Spleen (tissue), 11 donors: Measurements from ENCODE around the gene PMM2. TPM values are rescaled to one million over a fixed set of nuclear protein-coding genes. Genes with fewer than 3 reads are reported as not detected.

Experiments
- DNase-seq: peaks from one replicate; pipeline ENCODE4 v3.0.0-alpha.2; 2020
- H3K27ac ChIP-seq, 8 donors: fragments of 200-600 bp; sonication (generic) in 7 of 8; 1 replicate in 4 of 8; 2 replicates in 4 of 8; pipeline versions ENCODE4 v1.5.0 to v1.8.0; 2016 to 2021; ENCODE audit warnings: inconsistent platforms in 4 of 8, mild to moderate bottlenecking in 4 of 8, moderate library complexity in 1 of 8
- H3K27me3 ChIP-seq, 7 donors: fragments of 200-600 bp; sonication (generic) in 6 of 7; replicated peaks in 1 of 7; 1 replicate in 4 of 7; 2 replicates in 3 of 7; pipeline versions ENCODE4 v1.5.0 to v1.8.0; 2016 to 2021; ENCODE audit warnings: inconsistent platforms in 3 of 7, mild to moderate bottlenecking in 1 of 7
- H3K36me3 ChIP-seq, 6 donors: fragments of 200-600 bp; sonication (generic) in 5 of 6; 1 replicate in 4 of 6; 2 replicates in 2 of 6; pipeline versions ENCODE4 v1.5.0 to v1.8.0; 2016 to 2021; ENCODE audit warnings: inconsistent platforms in 2 of 6
- H3K4me1 ChIP-seq, 6 donors: fragments of 200-600 bp; sonication (generic) in 5 of 6; 1 replicate in 3 of 6; 2 replicates in 3 of 6; pipeline versions ENCODE4 v1.5.0 to v1.8.0; 2016 to 2021; ENCODE audit warnings: inconsistent platforms in 3 of 6
- H3K4me3 ChIP-seq, 8 donors: fragments of 200-600 bp; sonication (generic) in 7 of 8; 1 replicate in 4 of 8; 2 replicates in 4 of 8; pipeline versions ENCODE4 v1.5.0 to v1.8.0; 2016 to 2021; ENCODE audit warnings: inconsistent platforms in 4 of 8, mild to moderate bottlenecking in 4 of 8, moderate library complexity in 2 of 8
- H3K9me3 ChIP-seq, 8 donors: fragments of 200-600 bp; sonication (generic) in 7 of 8; 1 replicate in 4 of 8; 2 replicates in 4 of 8; pipeline versions ENCODE4 v1.5.0 to v1.8.0; 2016 to 2021; ENCODE audit warnings: inconsistent platforms in 4 of 8
- POLR2A ChIP-seq, 3 donors: fragments of 450-650 bp; IDR thresholded peaks; one replicate each; pipeline ENCODE4 v1.5.1; 2017; ENCODE audit warnings: antibody characterized with exemption in 3 of 3, mild to moderate bottlenecking in 1 of 3
- POLR2AphosphoS5 ChIP-seq, 3 donors: sonication (generic); formaldehyde crosslinking; IDR thresholded peaks; one replicate each; pipeline ENCODE4 v1.5.1; 2017; ENCODE audit warnings: antibody characterized with exemption in 3 of 3
- WGBS, 5 donors: extraction: QIAGEN DNeasy Blood & Tissue Kit in 3 of 5; methylation state at CpG; one replicate each; pipeline versions ENCODE4 v1.1.5 to v1.1.7; 2013 to 2018; 5-methylcytosine and 5-hydroxymethylcytosine counted together
- intact Hi-C: fragments of 100-400 bp; cut with DNase I; formaldehyde crosslinking; loops from one replicate; pipeline ENCODE4 v1.15.0; 2023; ENCODE audit warnings: low total_unique reads
- polyA plus RNA-seq, 3 donors: library from polyadenylated mRNA; stranded (reverse); fragments of 200-250 nt; gene quantifications; one replicate each; pipeline ENCODE4 v1.2.1, GENCODE V29; 2013
- total RNA-seq, 7 donors: library from RNA; depleted of rRNA in 3 of 7; stranded (reverse); fragments of >200 nt in 3 of 7; fragmentation: NEBNext Ultra II Directional in 4 of 7; extraction: Animal tissue kit (Norgen Biotek cat#: 25700) in 4 of 7; gene quantifications; one replicate each; pipeline versions ENCODE4 v1.1.0 to v1.2.1, GENCODE V29; 2016 to 2021
- TF ChIP-seq, protein P1 (sequence below), 11 experiments: fragments of 200-600 bp in 7 of 11; fragments of 450-650 bp in 4 of 11; sonication (generic) in 4 of 11; IDR thresholded peaks in 8 of 11; conservative IDR thresholded peaks in 3 of 11; 1 replicate in 7 of 11; 2 replicates in 4 of 11; pipeline versions ENCODE4 v1.4.0 to v1.8.0; 2016 to 2021; ENCODE audit warnings: antibody characterized with exemption in 11 of 11, inconsistent platforms in 4 of 11, mild to moderate bottlenecking in 1 of 11
- donor health status: healthy with polysubstance abuse.
- donor health status: DM: no; HTN: no; CAD: no; lungs with moderate emphysema.
- donor health status: DM: no; HTN: no; CAD: no.
- donor health status: Bipolar disorder and iron deficiency.
- donor health status: healthy.
- donor health status: DM: no; HTN: no; CAD: no.
- donor health status: DM: yes; HTN: yes; CAD: no.

Gene PMM2
- total and polyA plus RNA-seq, 10 donors, result 13.0 to 38.8 (median 30.8) TPM

DNA sequence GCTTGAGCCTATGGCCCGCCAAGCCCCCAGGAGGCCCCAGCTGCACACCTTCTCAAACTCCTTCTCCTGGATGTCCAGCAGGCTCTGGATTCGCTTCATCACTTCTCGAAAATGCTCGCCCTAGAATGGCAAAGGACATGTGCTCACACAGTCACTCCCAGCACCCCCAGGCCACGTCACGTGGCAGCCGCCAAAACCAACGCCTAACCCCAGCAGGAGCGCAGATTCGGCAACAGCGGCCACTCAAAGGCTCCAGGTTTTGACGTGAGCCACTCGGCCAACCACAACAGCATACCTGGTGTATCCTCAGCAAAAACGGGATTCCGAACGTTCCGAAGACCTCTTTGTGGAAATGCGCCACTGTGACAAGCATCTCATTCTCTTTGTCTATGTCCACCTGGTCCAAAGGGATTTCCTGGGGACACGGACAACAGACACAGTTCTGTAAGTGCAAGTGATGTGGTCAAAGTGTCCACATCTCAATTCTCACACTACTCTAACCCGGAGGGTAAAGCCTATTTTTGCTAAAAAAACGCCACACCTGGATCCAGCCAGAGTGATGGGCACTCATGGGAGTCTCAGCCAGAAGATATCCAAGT lies 97.2 kb downstream of the PMM2 start:
- peak; percentile 58 for DNase-seq
- peaks cover 10 to 100% (median 90%) of the 10 kb centered on the region in 6 donors for H3K36me3 ChIP-seq
- no peaks in the 10 kb centered on the region for H3K27me3 ChIP-seq
- TF ChIP-seq POLR2AphosphoS5 (IDR thresholded peaks at IDR 0.05), result peak; percentile 11 to 62 (median 33)
- TF ChIP-seq POLR2A (IDR thresholded peaks at IDR 0.05), result no peak
- H3K4me1 ChIP-seq, result peaks cover 5 to 39% (median 14%) of the 10 kb centered on the region in 6 donors
- no peak overlapping the region for H3K27ac ChIP-seq
- no peaks in the 10 kb centered on the region for H3K9me3 ChIP-seq
- H3K4me3 ChIP-seq, result no peak overlapping the region
- intact Hi-C loops, result loop anchor here (10.0 kb wide), 1 partner anchor 230 kb away; no protein-coding TSS in a partner anchor
- WGBS, 5 donors, result 93 to 98% (median 97%) methylated on average over 21 of the region's 21 CpGs

DNA sequence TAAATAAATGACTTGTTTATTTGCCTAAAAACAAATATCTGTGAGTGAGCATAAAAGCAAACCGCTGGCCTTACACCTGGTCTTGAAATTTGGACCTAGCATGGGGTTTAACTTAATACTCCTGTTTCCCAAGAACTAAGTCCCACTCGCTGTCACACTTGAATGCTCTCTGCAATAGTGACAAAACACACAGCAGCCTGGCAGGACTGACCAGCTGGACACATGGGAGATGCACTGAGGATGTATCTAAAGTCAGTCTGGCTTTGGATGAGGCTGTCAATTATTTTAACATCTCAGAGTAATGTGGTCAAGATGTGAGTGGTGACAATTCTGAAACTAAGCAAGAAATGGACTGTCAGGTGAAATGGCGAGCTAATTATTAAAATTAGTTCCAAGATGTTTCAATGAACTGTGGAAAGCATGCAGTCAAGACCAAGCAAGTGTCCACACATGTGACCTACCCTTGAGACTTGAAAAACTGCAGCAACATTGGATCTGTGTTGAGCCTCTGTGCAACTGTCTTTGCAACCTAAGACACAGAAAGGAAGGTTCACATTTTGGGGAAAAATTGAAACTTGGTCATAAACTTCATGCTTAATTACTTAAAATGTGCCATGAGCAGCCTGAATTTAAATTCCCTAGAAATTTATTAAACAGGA lies 101.2 kb downstream of the PMM2 start:
- Histone ChIP-seq H3K4me3 (no peak overlapping the region), H3K4me1 (peaks cover 0 to 2% (median 0%) of the 10 kb centered on the region in 6 donors), H3K9me3 (no peaks in the 10 kb centered on the region), H3K27ac (no peak overlapping the region), H3K27me3 (no peaks in the 10 kb centered on the region), H3K36me3 (peaks cover 15 to 100% (median 99%) of the 10 kb centered on the region in 6 donors)
- intact Hi-C loops, result loop anchor here (10.0 kb wide), 1 partner anchor 226 kb away; no protein-coding TSS in a partner anchor
- TF ChIP-seq, protein P1, sequence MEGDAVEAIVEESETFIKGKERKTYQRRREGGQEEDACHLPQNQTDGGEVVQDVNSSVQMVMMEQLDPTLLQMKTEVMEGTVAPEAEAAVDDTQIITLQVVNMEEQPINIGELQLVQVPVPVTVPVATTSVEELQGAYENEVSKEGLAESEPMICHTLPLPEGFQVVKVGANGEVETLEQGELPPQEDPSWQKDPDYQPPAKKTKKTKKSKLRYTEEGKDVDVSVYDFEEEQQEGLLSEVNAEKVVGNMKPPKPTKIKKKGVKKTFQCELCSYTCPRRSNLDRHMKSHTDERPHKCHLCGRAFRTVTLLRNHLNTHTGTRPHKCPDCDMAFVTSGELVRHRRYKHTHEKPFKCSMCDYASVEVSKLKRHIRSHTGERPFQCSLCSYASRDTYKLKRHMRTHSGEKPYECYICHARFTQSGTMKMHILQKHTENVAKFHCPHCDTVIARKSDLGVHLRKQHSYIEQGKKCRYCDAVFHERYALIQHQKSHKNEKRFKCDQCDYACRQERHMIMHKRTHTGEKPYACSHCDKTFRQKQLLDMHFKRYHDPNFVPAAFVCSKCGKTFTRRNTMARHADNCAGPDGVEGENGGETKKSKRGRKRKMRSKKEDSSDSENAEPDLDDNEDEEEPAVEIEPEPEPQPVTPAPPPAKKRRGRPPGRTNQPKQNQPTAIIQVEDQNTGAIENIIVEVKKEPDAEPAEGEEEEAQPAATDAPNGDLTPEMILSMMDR (IDR thresholded peaks at IDR 0.05 in 8 of 11, conservative IDR thresholded peaks at IDR 0.05 in 3 of 11), result no peak
- TF ChIP-seq POLR2A (IDR thresholded peaks at IDR 0.05) (no peak), POLR2AphosphoS5 (IDR thresholded peaks at IDR 0.05) (no peak)
- DNase-seq, result no peak
- 89 to 97% (median 96%) methylated on average over 3 of the region's 3 CpGs for WGBS, 5 donors

Other genes starting within 250 kb of the PMM2 start
- not detected for gene TMEM114, start 207.3 kb upstream of the PMM2 start, total RNA-seq
- not detected for gene TMEM114, start 207.3 kb upstream of the PMM2 start, polyA plus RNA-seq
- 10 to 100 TPM; 35.7 to 58.8 (median 47.5) TPM for gene METTL22, start 176.1 kb upstream of the PMM2 start, total RNA-seq
- 10 to 100 TPM; 14.8 to 23.7 (median 22.2) TPM for gene METTL22, start 176.1 kb upstream of the PMM2 start, polyA plus RNA-seq
- 10 to 100 TPM in 2 of 7 donors, 1 to 10 TPM in 5; 6.2 to 13.5 (median 9.0) TPM for gene ABAT, start 123.2 kb upstream of the PMM2 start, total RNA-seq
- 1 to 10 TPM; 3.9 to 6.2 (median 5.1) TPM for gene ABAT, start 123.2 kb upstream of the PMM2 start, polyA plus RNA-seq
- 10 to 100 TPM in 1 of 7 donors, 1 to 10 TPM in 6; 5.8 to 12.1 (median 8.1) TPM for gene TMEM186, start 200 bp upstream of the PMM2 start, total RNA-seq
- gene TMEM186, start 200 bp upstream of the PMM2 start, polyA plus RNA-seq, result 10 to 100 TPM; 10.3 to 13.3 (median 11.3) TPM
- 10 to 100 TPM; 45.5 to 75.2 (median 53.2) TPM for gene CARHSP1, start 71.2 kb downstream of the PMM2 start, total RNA-seq
- 10 to 100 TPM; 42.6 to 98.0 (median 84.2) TPM for gene CARHSP1, start 71.2 kb downstream of the PMM2 start, polyA plus RNA-seq
- gene LITAFD, start 84.5 kb downstream of the PMM2 start, total RNA-seq, result not detected
- gene LITAFD, start 84.5 kb downstream of the PMM2 start, polyA plus RNA-seq, result not detected
- gene USP7, start 166.1 kb downstream of the PMM2 start, total RNA-seq, result 100 to 1,000 TPM; 102 to 145 (median 128) TPM
- gene USP7, start 166.1 kb downstream of the PMM2 start, polyA plus RNA-seq, result 10 to 100 TPM; 26.1 to 34.6 (median 29.6) TPM